ENCODE results near the gene RNF114.

DNA sequence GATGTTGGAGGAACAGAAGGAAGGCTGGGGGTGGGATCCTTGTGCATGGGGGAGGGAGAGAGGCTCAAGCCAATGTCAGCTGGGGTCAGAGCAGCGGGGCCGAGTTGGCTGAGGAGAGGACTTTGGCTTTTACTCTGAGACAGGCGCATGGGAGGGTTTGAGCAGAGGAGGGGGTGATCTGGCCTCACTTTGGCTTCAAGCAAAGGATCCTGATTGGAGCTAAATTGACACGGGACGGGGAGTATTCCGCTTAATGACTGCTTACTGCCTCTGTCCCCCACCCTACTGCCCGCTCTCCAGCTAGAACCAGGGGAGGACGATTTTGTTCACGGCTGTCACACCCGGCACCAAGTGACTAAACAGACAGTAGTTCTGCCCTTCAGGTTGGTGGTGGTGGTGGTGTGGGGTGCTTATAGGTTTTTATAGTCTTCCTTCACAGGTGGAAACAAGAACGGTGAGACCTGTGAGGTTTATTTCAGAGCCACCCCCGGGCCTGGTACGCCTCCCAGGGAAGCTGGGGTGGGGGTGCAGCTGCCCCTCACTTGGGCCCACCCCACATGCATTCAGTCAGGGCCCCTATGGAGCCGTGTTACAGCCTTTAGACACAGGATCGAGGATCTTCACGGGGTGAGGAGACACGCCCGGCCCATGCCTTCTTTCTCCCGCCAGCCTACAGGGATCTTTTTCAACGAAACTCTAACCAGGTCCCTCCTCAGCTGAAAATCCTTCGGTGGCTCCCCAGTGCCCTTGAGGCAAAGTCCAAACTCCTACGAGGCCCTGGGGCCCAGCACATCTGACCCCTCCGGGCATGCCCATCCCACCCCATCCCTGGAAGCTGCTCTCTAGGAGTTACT is 45.2 kb downstream of the RNF114 start:
- TF ChIP-seq, protein P1, sequence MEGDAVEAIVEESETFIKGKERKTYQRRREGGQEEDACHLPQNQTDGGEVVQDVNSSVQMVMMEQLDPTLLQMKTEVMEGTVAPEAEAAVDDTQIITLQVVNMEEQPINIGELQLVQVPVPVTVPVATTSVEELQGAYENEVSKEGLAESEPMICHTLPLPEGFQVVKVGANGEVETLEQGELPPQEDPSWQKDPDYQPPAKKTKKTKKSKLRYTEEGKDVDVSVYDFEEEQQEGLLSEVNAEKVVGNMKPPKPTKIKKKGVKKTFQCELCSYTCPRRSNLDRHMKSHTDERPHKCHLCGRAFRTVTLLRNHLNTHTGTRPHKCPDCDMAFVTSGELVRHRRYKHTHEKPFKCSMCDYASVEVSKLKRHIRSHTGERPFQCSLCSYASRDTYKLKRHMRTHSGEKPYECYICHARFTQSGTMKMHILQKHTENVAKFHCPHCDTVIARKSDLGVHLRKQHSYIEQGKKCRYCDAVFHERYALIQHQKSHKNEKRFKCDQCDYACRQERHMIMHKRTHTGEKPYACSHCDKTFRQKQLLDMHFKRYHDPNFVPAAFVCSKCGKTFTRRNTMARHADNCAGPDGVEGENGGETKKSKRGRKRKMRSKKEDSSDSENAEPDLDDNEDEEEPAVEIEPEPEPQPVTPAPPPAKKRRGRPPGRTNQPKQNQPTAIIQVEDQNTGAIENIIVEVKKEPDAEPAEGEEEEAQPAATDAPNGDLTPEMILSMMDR (IDR thresholded peaks at IDR 0.05; ENCODE audit: poor library complexity) = no peak
- TF ChIP-seq EZH2phosphoT487 (IDR thresholded peaks at IDR 0.05; ENCODE audit: low read depth, severe bottlenecking, unreplicated experiment) (no peak), EZH2 (IDR thresholded peaks at IDR 0.05; ENCODE audit: borderline replicate concordance) (no peak)
